Measurements from ENCODE around the gene RASSF5. TPM values are rescaled to one million over a fixed set of nuclear protein-coding genes. Genes with fewer than 3 reads are reported as not detected.

RASSF5 gene
- total and polyA plus RNA-seq, 10 of the 15 experiments (the other 5 are each of a cell fraction or from before 2014, with no cell fraction given) = 14.0 to 89.6 (median 68.9) TPM

GRCh38 chr1:206486995-206487788 is 20.1 kb upstream of the RASSF5 start (continued):
- TF ChIP-seq ATF2 (IDR thresholded peaks at IDR 0.05; ENCODE audit: low read length) (no peak), CHD2 (IDR thresholded peaks at IDR 0.05; ENCODE audit: borderline replicate concordance, low read depth, low read length) (no peak), ZBTB4 (CRISPR knock-in tag; IDR thresholded peaks at IDR 0.05) (no peak)

GRCh38 chr1:206487970-206488369 is 19.4 kb upstream of the RASSF5 start:
- WGBS (ENCODE audit: insufficient coverage, insufficient replicate concordance, low lambda C conversion rate, missing lambda C conversion rate) = 89% methylated on average over 7 of the region's 7 CpGs
- no TSS peak for BruUV-seq (replicated peaks)
- Histone ChIP-seq H3K27ac (ENCODE audit: control insufficient read depth, insufficient read depth) (no peak overlapping the region), H3K36me3 (ENCODE audit: control insufficient read depth in 2 of 2, insufficient read depth in 2 of 2, low read length in 1 of 2) (peaks cover 22 to 25% of the 10 kb centered on the region in 2 experiments; a peak in 3 of 4 replicates), H3K9me3 (replicated peaks; ENCODE audit: control insufficient read depth, insufficient read depth, low read length) (no peaks in the 10 kb centered on the region), H3K4me3 (no peak overlapping the region), H2AFZ (ENCODE audit: control insufficient read depth, low read depth, low read length) (no peak overlapping the region), H4K20me1 (ENCODE audit: control insufficient read depth, insufficient read depth) (no peaks in the 10 kb centered on the region), H3K79me2 (ENCODE audit: control insufficient read depth, insufficient read depth, low read length) (no peaks in the 10 kb centered on the region), H3K4me1 (ENCODE audit: control insufficient read depth, insufficient read depth, low read length) (no peaks in the 10 kb centered on the region), H3K9ac (ENCODE audit: control insufficient read depth, insufficient read depth, low read length) (no peak overlapping the region), H3K4me2 (ENCODE audit: control insufficient read depth, insufficient read depth) (no peak overlapping the region), H3K27me3 (replicated peaks in 1 of 2; ENCODE audit: control insufficient read depth in 2 of 2, insufficient read depth in 2 of 2, low read length in 1 of 2) (no peaks in the 10 kb centered on the region)
- FAIRE-seq (no peak), ATAC-seq (no peak), DNase-seq (ENCODE audit: low read depth, low spot score) (no peak)
- ChIA-PET CTCF (interaction anchor here (0.6 to 3.7 kb wide), 4 partner anchors 9 to 98 kb away, joined by 3 to 74 read pairs (median 4); no protein-coding TSS in a partner anchor), POLR2A (no interaction called here), RAD21 (ENCODE audit: unreplicated experiment) (no interaction called here), SMC1A (ENCODE audit: uncharacterized antibody, unreplicated experiment) (interaction anchor here (11.5 kb wide), 1 partner anchor 95 kb away, joined by 146 read pairs; no protein-coding TSS in a partner anchor)
- intact Hi-C loops (cut with micrococcal nuclease; ENCODE audit: unreplicated experiment) = no loop called here
- in situ Hi-C loops (cut with MboI) = loop anchor here (5.0 kb wide), 1 partner anchor 94 kb away; no protein-coding TSS in a partner anchor
- TF ChIP-seq ZBED1 (IDR thresholded peaks at IDR 0.05; ENCODE audit: borderline replicate concordance) = no peak
- no peak for TF ChIP-seq NFYB (IDR thresholded peaks at IDR 0.05; ENCODE audit: insufficient read depth, low read depth, low read length)
- no peak for TF ChIP-seq PAX5 (IDR thresholded peaks at IDR 0.05; ENCODE audit: borderline replicate concordance, low read depth, low read length)
- no peak for TF ChIP-seq ZBTB33 (IDR thresholded peaks at IDR 0.05)
- no peak for TF ChIP-seq POU2F2 (IDR thresholded peaks at IDR 0.05; ENCODE audit: borderline replicate concordance, low read depth, low read length)
- no peak for TF ChIP-seq TARDBP (IDR thresholded peaks at IDR 0.05; ENCODE audit: borderline replicate concordance)
- TF ChIP-seq NFYA (IDR thresholded peaks at IDR 0.05; ENCODE audit: borderline replicate concordance, low read depth, low read length) = no peak
- no peak for TF ChIP-seq CHD1 (IDR thresholded peaks at IDR 0.05; ENCODE audit: low read depth, low read length)
- TF ChIP-seq EED (IDR thresholded peaks at IDR 0.05; ENCODE audit: low read depth) = no peak
- no peak for TF ChIP-seq HSF1 (IDR thresholded peaks at IDR 0.05; ENCODE audit: low read depth, low read length)
